Neuron (in vitro differentiated cells): ENCODE measurements around the gene CARD14.
"Not testable (repeated sequence)": the region's sequence is repeated elsewhere in the genome, so short reads cannot be mapped to it uniquely, and the experiment has no call there.

ENCODE experiments used
- H2AFZ ChIP-seq: one replicate; pipeline ENCODE4 v1.6.1; 2013; ENCODE audit warnings: low read depth, mild to moderate bottlenecking, inconsistent platforms, low read length, moderate library complexity
- H3K27me3 ChIP-seq: one replicate; pipeline ENCODE4 v1.6.1; 2013; ENCODE audit warnings: low read length; ENCODE audit not compliant: insufficient read depth
- H3K36me3 ChIP-seq: one replicate; pipeline ENCODE4 v1.6.1; 2013; ENCODE audit warnings: low read length; ENCODE audit not compliant: insufficient read depth
- H3K4me1 ChIP-seq: one replicate; pipeline ENCODE4 v1.6.1; 2013; ENCODE audit warnings: low read length; ENCODE audit not compliant: insufficient read depth
- H3K4me3 ChIP-seq: 2 replicates; pipeline ENCODE4 v1.5.1; 2013; ENCODE audit warnings: mild to moderate bottlenecking, low read length, moderate library complexity
- H3K9me3 ChIP-seq: one replicate; pipeline ENCODE4 v1.6.1; 2013; ENCODE audit warnings: low read length

Gene CARD14

GRCh38 chr17:80195671-80196529 lies 26.1 kb downstream of the CARD14 start:
- Histone ChIP-seq H3K4me1 (peaks cover 15% of the 10 kb centered on the region), H2AFZ (no peak overlapping the region), H3K9me3 (no peaks in the 10 kb centered on the region), H3K27me3 (no peaks in the 10 kb centered on the region), H3K36me3 (no peaks in the 10 kb centered on the region), H3K4me3 (no peak overlapping the region)

- Histone ChIP-seq H3K4me3 (no peak overlapping the region), H2AFZ (no peak overlapping the region), H3K36me3 (no peaks in the 10 kb centered on the region), H3K4me1 (peaks cover 9% of the 10 kb centered on the region), H3K9me3 (no peaks in the 10 kb centered on the region), H3K27me3 (no peaks in the 10 kb centered on the region)
Observed at GRCh38 chr17:80196652-80197051, 26.8 kb downstream of the CARD14 start.

- no peaks in the 10 kb centered on the region for H3K9me3 ChIP-seq
Observed at GRCh38 chr17:80198144-80198661, 28.4 kb downstream of the CARD14 start.

GRCh38 chr17:80199295-80199694 lies 29.5 kb downstream of the CARD14 start:
- H2AFZ ChIP-seq, H3K4me3 ChIP-seq, H3K4me1 ChIP-seq, H3K36me3 ChIP-seq, H3K9me3 ChIP-seq, H3K27me3 ChIP-seq: not testable (repeated sequence)

More at GRCh38 chr17:80198144-80198661, 28.4 kb downstream of the CARD14 start:
- H2AFZ ChIP-seq: no peak overlapping the region
- no peaks in the 10 kb centered on the region for H3K27me3 ChIP-seq
- no peaks in the 10 kb centered on the region for H3K36me3 ChIP-seq
- H3K4me1 ChIP-seq: no peaks in the 10 kb centered on the region
- H3K4me3 ChIP-seq: no peak overlapping the region

- H3K9me3 ChIP-seq: no peaks in the 10 kb centered on the region
- no peak overlapping the region for H2AFZ ChIP-seq
- no peaks in the 10 kb centered on the region for H3K36me3 ChIP-seq
- H3K27me3 ChIP-seq: no peaks in the 10 kb centered on the region
- no peaks in the 10 kb centered on the region for H3K4me1 ChIP-seq
- no peak overlapping the region for H3K4me3 ChIP-seq
Observed at GRCh38 chr17:80201446-80201845, 31.6 kb downstream of the CARD14 start.

- H3K4me3 ChIP-seq: no peak overlapping the region
- no peaks in the 10 kb centered on the region for H3K4me1 ChIP-seq
- H2AFZ ChIP-seq: no peak overlapping the region
- no peaks in the 10 kb centered on the region for H3K27me3 ChIP-seq
- no peaks in the 10 kb centered on the region for H3K36me3 ChIP-seq
- H3K9me3 ChIP-seq: no peaks in the 10 kb centered on the region
Observed at GRCh38 chr17:80202197-80202596, 32.4 kb downstream of the CARD14 start.

- Histone ChIP-seq H3K36me3 (peaks cover 3% of the 10 kb centered on the region), H3K27me3 (no peaks in the 10 kb centered on the region), H2AFZ (no peak overlapping the region), H3K4me1 (no peaks in the 10 kb centered on the region), H3K4me3 (no peak overlapping the region), H3K9me3 (no peaks in the 10 kb centered on the region)
Observed at GRCh38 chr17:80203471-80203963, 33.7 kb downstream of the CARD14 start.

GRCh38 chr17:80204626-80205468 lies 35.0 kb downstream of the CARD14 start:
- Histone ChIP-seq H3K9me3 (no peaks in the 10 kb centered on the region), H3K4me3 (no peak overlapping the region), H3K27me3 (no peaks in the 10 kb centered on the region), H2AFZ (no peak overlapping the region), H3K36me3 (peaks cover 10% of the 10 kb centered on the region), H3K4me1 (no peaks in the 10 kb centered on the region)

- Histone ChIP-seq H3K4me3 (no peak overlapping the region), H3K27me3 (no peaks in the 10 kb centered on the region), H3K9me3 (no peaks in the 10 kb centered on the region), H3K4me1 (no peaks in the 10 kb centered on the region), H2AFZ (no peak overlapping the region), H3K36me3 (peaks cover 19% of the 10 kb centered on the region)
Observed at GRCh38 chr17:80205811-80206210, 36.0 kb downstream of the CARD14 start.

- Histone ChIP-seq H3K9me3 (no peaks in the 10 kb centered on the region), H3K36me3 (peaks cover 34% of the 10 kb centered on the region), H3K4me1 (no peaks in the 10 kb centered on the region), H3K4me3 (no peak overlapping the region), H2AFZ (no peak overlapping the region), H3K27me3 (no peaks in the 10 kb centered on the region)
Observed at GRCh38 chr17:80208050-80208449, 38.2 kb downstream of the CARD14 start.

- H3K36me3 ChIP-seq: peaks cover 38% of the 10 kb centered on the region
- H3K9me3 ChIP-seq: no peaks in the 10 kb centered on the region
- no peak overlapping the region for H2AFZ ChIP-seq
Observed at GRCh38 chr17:80209765-80210164, 39.9 kb downstream of the CARD14 start.

GRCh38 chr17:80210348-80211108 lies 40.7 kb downstream of the CARD14 start:
- H3K36me3 ChIP-seq: peaks cover 42% of the 10 kb centered on the region

More at GRCh38 chr17:80209765-80210164, 39.9 kb downstream of the CARD14 start:
- H3K4me3 ChIP-seq: no peak overlapping the region
- H3K27me3 ChIP-seq: no peaks in the 10 kb centered on the region
- no peaks in the 10 kb centered on the region for H3K4me1 ChIP-seq

More at GRCh38 chr17:80210348-80211108, 40.7 kb downstream of the CARD14 start:
- no peak overlapping the region for H2AFZ ChIP-seq
- H3K4me3 ChIP-seq: no peak overlapping the region
- no peaks in the 10 kb centered on the region for H3K4me1 ChIP-seq
- no peaks in the 10 kb centered on the region for H3K27me3 ChIP-seq
- H3K9me3 ChIP-seq: no peaks in the 10 kb centered on the region
